GM19193 (cell line): ENCODE measurements around the gene ADGRE1.

Experiments used
- POLR2A ChIP-seq: IDR thresholded peaks from 4 replicates; pipeline ENCODE4 v1.6.1; 2011; ENCODE audit not compliant: insufficient read depth, insufficient read length; ENCODE audit errors: extremely low read depth

Gene ADGRE1, protein sequence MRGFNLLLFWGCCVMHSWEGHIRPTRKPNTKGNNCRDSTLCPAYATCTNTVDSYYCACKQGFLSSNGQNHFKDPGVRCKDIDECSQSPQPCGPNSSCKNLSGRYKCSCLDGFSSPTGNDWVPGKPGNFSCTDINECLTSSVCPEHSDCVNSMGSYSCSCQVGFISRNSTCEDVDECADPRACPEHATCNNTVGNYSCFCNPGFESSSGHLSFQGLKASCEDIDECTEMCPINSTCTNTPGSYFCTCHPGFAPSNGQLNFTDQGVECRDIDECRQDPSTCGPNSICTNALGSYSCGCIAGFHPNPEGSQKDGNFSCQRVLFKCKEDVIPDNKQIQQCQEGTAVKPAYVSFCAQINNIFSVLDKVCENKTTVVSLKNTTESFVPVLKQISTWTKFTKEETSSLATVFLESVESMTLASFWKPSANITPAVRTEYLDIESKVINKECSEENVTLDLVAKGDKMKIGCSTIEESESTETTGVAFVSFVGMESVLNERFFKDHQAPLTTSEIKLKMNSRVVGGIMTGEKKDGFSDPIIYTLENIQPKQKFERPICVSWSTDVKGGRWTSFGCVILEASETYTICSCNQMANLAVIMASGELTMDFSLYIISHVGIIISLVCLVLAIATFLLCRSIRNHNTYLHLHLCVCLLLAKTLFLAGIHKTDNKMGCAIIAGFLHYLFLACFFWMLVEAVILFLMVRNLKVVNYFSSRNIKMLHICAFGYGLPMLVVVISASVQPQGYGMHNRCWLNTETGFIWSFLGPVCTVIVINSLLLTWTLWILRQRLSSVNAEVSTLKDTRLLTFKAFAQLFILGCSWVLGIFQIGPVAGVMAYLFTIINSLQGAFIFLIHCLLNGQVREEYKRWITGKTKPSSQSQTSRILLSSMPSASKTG

GRCh38 chr19:6887316-6887715 is at the start of gene ADGRE1:
Gene ADGRE1, plus strand, starts transcription at chr19:6887579. Its CDS starts 30 bp downstream, at chr19:6887609.
- TF ChIP-seq POLR2A: no peak

GRCh38 chr19:6838062-6838655 is 49.2 kb upstream of the ADGRE1 start:
- no peak for TF ChIP-seq POLR2A

GRCh38 chr19:6842871-6843607 is 44.3 kb upstream of the ADGRE1 start:
- TF ChIP-seq POLR2A: no peak

GRCh38 chr19:6847828-6848200 is 39.6 kb upstream of the ADGRE1 start:
- no peak for TF ChIP-seq POLR2A

- no peak for TF ChIP-seq POLR2A
Observed at GRCh38 chr19:6848986-6849385, 38.4 kb upstream of the ADGRE1 start.

- no peak for TF ChIP-seq POLR2A
Observed at GRCh38 chr19:6849876-6850275, 37.5 kb upstream of the ADGRE1 start.

GRCh38 chr19:6851359-6851758 is 36.0 kb upstream of the ADGRE1 start:
- no peak for TF ChIP-seq POLR2A

DNA sequence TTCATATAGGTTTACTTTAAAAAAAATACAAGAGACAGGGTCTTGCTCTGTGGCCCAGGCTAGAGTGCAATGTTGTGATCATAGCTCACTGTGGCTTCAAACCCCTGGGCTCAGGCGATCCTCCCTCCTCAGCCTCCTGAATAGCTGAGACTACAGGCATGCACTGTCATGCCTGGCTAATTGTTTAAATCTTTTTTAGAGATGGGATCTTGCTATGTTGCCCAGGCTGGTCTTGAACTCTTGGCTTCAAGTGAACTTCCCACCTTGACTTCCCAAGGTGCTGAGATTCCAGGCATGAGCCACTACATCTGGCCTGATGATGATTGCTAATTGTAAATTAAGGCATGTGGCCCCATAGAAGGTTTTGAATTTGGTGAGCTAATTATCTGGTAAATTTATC is 35.4 kb upstream of the ADGRE1 start:
- no peak for TF ChIP-seq POLR2A

- TF ChIP-seq POLR2A: no peak
Observed at GRCh38 chr19:6853868-6854267, 33.5 kb upstream of the ADGRE1 start.

- TF ChIP-seq POLR2A: no peak
Observed at GRCh38 chr19:6854758-6855157, 32.6 kb upstream of the ADGRE1 start.

DNA sequence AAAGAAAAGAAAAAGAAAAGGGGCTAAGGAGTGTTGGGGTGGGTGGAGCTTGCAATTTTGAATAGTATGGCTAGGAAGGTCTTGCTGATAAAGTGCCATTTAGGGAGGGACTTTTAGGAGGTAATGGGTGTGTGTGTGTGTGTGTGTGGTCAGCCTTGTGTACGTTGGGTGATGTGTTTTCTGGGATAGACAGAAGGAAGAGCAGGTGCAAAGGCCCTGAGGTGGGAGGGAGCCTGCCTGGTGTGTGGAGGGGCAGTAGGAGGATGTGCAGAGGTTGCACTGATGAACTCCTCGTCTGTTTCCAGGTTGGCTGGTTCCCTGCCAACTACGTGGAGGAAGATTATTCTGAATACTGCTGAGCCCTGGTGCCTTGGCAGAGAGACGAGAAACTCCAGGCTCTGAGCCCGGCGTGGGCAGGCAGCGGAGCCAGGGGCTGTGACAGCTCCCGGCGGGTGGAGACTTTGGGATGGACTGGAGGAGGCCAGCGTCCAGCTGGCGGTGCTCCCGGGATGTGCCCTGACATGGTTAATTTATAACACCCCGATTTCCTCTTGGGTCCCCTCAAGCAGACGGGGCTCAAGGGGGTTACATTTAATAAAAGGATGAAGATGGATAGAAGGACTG is 30.5 kb upstream of the ADGRE1 start:
- no peak for TF ChIP-seq POLR2A

- TF ChIP-seq POLR2A: no peak
Observed at GRCh38 chr19:6861683-6862286, 25.6 kb upstream of the ADGRE1 start.

DNA sequence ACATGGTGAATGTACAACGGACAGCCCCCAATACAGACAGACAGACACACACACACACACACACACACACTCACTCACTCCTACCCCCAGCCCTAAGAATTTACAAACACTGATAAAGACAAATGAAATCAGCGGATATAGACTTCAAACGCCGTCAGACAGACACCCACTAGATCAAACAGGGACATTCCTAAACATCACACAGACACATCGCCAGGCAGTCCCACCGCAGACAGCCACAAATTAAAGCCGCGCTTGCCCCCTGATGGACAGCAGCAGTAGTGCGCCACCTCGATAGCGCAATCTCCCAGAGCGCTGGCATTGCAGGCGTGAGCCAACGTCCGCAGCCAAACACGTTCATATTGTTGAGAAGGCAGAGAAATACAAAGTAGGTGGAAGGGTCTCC is 24.7 kb upstream of the ADGRE1 start:
- peak; percentile 35 for TF ChIP-seq POLR2A
